ENCODE results near the gene PKD1L1.

- TF ChIP-seq, protein P1, sequence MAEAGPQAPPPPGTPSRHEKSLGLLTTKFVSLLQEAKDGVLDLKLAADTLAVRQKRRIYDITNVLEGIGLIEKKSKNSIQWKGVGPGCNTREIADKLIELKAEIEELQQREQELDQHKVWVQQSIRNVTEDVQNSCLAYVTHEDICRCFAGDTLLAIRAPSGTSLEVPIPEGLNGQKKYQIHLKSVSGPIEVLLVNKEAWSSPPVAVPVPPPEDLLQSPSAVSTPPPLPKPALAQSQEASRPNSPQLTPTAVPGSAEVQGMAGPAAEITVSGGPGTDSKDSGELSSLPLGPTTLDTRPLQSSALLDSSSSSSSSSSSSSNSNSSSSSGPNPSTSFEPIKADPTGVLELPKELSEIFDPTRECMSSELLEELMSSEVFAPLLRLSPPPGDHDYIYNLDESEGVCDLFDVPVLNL (CRISPR knock-in tag; IDR thresholded peaks at IDR 0.05; ENCODE audit: borderline replicate concordance, low read depth): no peak
- TF ChIP-seq CTCF (IDR thresholded peaks at IDR 0.05): no peak
- no peak for TF ChIP-seq TEAD4 (CRISPR knock-in tag; IDR thresholded peaks at IDR 0.05)
- TF ChIP-seq MYBL2 (CRISPR knock-in tag; IDR thresholded peaks at IDR 0.05): no peak
- TF ChIP-seq, protein P2, sequence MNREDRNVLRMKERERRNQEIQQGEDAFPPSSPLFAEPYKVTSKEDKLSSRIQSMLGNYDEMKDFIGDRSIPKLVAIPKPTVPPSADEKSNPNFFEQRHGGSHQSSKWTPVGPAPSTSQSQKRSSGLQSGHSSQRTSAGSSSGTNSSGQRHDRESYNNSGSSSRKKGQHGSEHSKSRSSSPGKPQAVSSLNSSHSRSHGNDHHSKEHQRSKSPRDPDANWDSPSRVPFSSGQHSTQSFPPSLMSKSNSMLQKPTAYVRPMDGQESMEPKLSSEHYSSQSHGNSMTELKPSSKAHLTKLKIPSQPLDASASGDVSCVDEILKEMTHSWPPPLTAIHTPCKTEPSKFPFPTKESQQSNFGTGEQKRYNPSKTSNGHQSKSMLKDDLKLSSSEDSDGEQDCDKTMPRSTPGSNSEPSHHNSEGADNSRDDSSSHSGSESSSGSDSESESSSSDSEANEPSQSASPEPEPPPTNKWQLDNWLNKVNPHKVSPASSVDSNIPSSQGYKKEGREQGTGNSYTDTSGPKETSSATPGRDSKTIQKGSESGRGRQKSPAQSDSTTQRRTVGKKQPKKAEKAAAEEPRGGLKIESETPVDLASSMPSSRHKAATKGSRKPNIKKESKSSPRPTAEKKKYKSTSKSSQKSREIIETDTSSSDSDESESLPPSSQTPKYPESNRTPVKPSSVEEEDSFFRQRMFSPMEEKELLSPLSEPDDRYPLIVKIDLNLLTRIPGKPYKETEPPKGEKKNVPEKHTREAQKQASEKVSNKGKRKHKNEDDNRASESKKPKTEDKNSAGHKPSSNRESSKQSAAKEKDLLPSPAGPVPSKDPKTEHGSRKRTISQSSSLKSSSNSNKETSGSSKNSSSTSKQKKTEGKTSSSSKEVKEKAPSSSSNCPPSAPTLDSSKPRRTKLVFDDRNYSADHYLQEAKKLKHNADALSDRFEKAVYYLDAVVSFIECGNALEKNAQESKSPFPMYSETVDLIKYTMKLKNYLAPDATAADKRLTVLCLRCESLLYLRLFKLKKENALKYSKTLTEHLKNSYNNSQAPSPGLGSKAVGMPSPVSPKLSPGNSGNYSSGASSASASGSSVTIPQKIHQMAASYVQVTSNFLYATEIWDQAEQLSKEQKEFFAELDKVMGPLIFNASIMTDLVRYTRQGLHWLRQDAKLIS (CRISPR knock-in tag; IDR thresholded peaks at IDR 0.05; ENCODE audit: borderline replicate concordance): no peak
- no peak for TF ChIP-seq ATF3 (CRISPR knock-in tag; conservative IDR thresholded peaks at IDR 0.05)
- TF ChIP-seq SMAD3 (CRISPR knock-in tag; IDR thresholded peaks at IDR 0.05; ENCODE audit: borderline replicate concordance): no peak
- no peak for TF ChIP-seq MAX (CRISPR knock-in tag; IDR thresholded peaks at IDR 0.05)
These were observed 182.8 kb downstream of the PKD1L1 start for GRCh38 chr7:47765373-47765979.
